ENCODE measurements around the gene CTNNA2.
"Not testable (repeated sequence)": the region's sequence is repeated elsewhere in the genome, so short reads cannot be mapped to it uniquely, and the experiment has no call there.

CTNNA2 gene

DNA sequence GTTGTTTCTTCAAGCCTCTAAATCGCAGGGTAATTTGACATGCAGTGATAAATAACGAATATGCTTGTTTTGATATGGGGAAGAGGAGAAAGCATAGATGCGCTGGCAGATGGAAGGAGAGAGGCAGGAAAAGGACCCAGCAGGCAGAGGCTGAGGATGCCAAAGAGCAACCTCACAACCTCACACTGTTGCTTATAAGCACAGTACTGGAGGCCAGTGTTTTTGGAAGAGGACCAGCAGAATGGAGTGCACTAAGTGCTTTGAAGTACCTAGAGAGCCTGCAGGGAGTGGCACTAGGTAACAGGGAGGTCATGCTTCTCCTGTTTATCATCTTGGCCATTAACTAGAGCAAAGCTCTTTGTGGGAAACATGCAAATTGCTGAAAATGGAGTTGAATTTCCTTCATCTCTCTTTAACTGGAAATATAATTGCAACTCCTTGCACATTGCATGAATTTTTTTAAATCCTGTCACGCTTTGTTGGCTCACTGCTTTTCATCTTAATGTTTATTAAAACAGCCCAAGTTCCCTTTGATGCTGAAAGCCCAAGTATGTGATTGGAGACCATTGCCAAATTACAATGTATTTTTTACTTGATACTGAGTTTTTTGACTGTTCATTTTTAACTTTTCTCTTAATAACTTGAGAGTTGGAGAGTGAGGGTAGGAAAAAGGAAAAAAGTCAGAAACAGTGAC lies 555.3 kb downstream of the CTNNA2 start:
- in situ Hi-C loops (cut with MboI; ENCODE audit: low sequenced_read_pairs), result no loop called here

- in situ Hi-C loops (cut with MboI; ENCODE audit: low sequenced_read_pairs), result no loop called here
These were observed 557.7 kb downstream of the CTNNA2 start for GRCh38 chr2:80070587-80070986.

DNA sequence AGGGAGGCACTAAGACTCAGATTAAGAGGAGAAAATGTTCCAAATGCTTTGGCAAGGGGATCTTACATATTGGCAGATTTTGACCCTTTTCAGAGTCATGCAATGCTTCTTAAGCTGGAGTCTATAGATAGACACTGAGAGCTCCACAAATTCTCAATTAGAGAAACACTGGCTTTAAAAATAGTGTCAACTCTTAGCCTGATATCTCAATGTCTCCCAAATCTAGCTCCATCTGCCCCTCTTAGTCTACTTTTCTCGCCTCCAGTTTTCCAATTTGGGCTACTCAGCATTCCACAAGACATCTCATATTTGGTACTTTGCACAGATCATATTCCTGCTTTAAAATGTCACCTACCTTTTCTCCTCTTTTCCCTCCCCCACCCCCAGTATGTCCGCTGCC lies 559.1 kb downstream of the CTNNA2 start:
- in situ Hi-C loops (cut with MboI; ENCODE audit: low sequenced_read_pairs), result no loop called here

DNA sequence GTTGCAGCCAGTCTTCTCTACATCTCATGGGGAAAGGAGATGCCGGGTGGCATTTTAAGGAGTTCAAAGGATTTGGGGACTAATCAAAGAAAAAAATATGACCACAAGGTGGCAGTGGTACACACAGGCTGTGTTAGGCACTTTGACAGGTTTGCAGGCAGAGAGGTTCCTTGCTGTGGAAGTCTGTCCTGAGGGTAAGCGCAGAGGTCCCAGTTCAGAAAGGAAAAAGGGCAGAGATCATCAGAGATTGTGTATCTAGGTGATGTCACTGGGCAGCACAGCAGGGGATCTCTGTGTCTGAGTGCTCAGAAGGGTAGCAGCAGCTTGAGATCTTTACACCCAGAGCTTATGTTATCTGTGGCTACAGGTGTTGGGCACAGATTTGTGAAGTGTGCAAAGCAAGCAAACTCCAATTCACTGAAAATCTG lies 560.3 kb downstream of the CTNNA2 start:
- in situ Hi-C loops (cut with MboI; ENCODE audit: low sequenced_read_pairs), result no loop called here

DNA sequence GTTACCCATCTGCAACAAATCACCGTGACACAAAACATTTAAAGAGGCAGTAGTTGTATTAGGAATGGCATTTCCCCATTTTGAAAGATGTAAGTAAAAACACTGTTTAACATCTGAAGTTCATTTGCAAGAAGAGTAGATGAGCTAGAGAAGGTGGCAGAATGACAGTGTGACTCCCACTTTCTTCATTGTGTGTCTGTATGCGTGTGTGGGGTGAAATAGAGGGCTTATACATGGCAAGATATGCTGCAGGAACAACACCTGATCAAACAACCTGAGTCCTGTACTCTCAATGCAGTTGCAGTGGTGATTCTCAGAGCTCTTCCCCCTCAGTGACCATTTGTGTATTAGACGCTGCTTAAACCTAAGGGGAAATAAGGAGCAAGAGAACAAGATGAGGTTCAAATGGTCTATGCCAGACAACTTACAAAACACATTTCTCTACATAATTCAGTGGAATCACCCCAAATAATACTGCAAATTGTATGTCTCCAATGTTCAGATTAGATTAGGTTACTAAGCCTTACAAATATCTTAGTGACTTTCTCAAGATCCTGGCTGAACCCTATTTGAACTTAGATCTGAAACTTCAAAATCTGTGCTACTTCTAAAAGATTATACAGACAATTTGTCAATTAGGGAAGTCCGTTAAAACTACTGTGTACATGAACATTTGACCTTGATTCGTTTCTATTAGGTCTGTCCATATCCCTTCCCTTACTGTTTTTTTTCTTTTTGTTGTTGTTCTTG lies 561.6 kb downstream of the CTNNA2 start:
- in situ Hi-C loops (cut with MboI; ENCODE audit: low sequenced_read_pairs), result no loop called here

DNA sequence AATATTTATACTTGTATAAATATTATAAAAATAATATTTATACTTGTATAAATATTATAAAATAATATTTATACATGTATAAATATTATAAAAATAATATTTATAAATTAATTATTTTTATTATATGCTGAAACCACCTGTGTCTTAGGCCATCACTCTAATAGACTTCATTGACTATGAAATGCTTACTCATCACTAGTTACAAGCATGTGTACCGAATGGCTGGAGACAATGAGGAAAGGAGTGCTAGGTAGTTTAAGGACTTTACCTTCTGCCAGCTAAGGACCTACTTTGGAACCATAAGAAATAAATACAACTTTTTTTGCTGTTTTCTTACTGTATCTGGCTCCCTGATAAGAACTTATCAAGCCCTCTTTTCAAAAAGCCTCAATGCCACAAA lies 562.9 kb downstream of the CTNNA2 start:
- in situ Hi-C loops (cut with MboI; ENCODE audit: low sequenced_read_pairs), result no loop called here

- in situ Hi-C loops (cut with MboI; ENCODE audit: low sequenced_read_pairs), result no loop called here
These were observed 565.6 kb downstream of the CTNNA2 start for GRCh38 chr2:80078290-80079036.

DNA sequence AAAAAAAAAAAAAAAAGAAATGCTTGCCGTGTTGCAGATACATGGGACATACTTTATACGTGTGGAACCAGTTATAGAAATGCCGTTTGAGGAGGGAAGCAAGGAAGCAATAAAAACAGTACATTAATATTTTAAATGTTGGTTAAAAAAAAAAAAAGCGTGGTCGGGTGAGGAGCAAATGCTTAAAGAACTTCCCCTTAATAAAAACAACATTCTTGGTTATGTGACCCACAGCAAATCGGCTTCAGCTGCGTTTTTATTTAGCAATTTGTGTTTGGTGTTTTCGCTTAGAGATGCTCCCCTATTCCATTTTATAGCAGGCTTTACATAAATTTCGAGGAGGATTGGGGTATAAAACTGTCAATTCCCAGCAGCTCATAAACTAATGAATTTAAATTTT lies 568.1 kb downstream of the CTNNA2 start:
- in situ Hi-C loops (cut with MboI; ENCODE audit: low sequenced_read_pairs), result no loop called here

DNA sequence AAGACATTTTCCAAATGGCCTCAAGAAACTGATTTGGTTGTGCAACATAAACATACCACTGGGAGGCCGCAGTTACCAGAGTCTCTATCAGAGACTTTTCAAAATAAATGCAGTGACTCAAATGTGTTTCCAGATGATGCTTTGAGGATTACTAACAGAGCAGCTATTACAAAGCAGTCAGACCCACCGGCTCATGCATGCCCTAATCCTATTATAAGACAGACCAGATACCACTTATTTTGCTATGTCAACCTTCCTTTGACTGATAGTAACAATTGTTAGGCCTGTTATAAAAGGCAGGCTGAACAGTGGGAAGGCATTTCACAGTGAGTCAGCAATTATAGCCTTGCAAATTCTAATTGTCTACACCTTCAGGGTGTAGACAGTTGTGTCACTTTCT lies 574.0 kb downstream of the CTNNA2 start:
- in situ Hi-C loops (cut with MboI; ENCODE audit: low sequenced_read_pairs), result no loop called here

DNA sequence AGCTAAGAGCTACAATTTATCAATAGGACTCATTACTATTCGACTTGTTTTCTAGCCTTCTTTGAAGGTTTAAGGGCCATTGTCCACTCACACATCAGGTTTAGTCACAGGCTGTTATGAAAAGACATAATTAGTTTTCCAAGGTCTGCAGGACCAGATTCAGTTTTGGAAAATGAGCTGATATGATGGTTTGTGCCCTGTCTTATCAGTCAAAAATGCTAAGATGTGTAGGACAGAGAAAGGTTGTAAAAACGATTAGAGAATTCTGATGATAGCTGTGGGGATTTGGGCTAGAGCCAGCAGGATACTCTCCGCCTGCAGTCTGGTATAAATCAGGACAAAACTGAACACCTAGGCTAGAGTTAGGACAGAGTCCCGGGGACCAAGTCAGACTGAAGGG lies 578.4 kb downstream of the CTNNA2 start:
- in situ Hi-C loops (cut with MboI; ENCODE audit: low sequenced_read_pairs), result no loop called here

DNA sequence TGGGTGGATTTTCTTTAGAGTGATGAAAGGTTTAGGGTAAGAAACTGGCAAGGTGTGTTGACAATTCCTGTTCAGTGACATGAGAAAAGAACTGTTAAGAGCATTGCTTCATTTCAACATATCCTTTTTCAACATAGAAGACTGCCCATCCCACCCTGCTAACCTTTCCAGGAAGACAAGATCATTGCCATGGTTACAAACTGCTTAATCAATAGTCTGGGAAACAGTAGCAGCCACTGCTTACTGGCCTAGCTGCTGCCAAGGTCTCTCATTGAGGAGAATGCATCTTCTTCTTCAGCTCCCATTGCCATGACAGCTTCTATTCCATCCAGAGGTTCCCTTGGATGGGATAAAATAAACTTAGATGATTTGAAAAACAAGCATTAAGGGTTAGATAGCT lies 579.6 kb downstream of the CTNNA2 start:
- in situ Hi-C loops (cut with MboI; ENCODE audit: low sequenced_read_pairs), result no loop called here

- in situ Hi-C loops (cut with MboI; ENCODE audit: low sequenced_read_pairs), result not testable (repeated sequence)
These were observed 585.7 kb downstream of the CTNNA2 start for GRCh38 chr2:80098503-80098902.

- in situ Hi-C loops (cut with MboI; ENCODE audit: low sequenced_read_pairs), result no loop called here
These were observed 589.2 kb downstream of the CTNNA2 start for GRCh38 chr2:80102026-80102425.

- in situ Hi-C loops (cut with MboI; ENCODE audit: low sequenced_read_pairs), result no loop called here
These were observed 592.3 kb downstream of the CTNNA2 start for GRCh38 chr2:80105015-80105640.

GRCh38 chr2:80111185-80111584 lies 598.3 kb downstream of the CTNNA2 start:
- in situ Hi-C loops (cut with MboI; ENCODE audit: low sequenced_read_pairs), result no loop called here

- in situ Hi-C loops (cut with MboI; ENCODE audit: low sequenced_read_pairs), result no loop called here
These were observed 599.9 kb downstream of the CTNNA2 start for GRCh38 chr2:80112790-80113189.

DNA sequence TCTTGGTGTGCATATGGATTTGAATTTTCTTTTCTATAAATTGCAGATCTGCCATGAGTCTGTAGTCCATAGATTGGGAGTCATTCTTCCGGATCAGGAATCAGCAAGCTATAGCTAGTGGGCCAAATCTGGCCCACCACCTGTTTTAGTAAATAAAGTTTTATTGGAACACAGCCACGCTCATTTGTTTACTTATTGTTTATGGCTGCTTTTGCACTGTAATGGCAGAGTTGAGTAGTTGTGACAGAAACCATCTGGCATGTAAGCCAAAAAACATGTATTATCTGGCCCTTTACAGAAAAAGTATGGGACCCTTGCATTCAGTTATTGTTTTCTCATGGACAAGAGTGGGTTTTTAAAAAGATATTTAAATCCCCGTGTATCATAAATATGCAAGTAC lies 600.5 kb downstream of the CTNNA2 start:
- in situ Hi-C loops (cut with MboI; ENCODE audit: low sequenced_read_pairs), result no loop called here

GRCh38 chr2:80114812-80115211 lies 602.0 kb downstream of the CTNNA2 start:
- in situ Hi-C loops (cut with MboI; ENCODE audit: low sequenced_read_pairs), result no loop called here

DNA sequence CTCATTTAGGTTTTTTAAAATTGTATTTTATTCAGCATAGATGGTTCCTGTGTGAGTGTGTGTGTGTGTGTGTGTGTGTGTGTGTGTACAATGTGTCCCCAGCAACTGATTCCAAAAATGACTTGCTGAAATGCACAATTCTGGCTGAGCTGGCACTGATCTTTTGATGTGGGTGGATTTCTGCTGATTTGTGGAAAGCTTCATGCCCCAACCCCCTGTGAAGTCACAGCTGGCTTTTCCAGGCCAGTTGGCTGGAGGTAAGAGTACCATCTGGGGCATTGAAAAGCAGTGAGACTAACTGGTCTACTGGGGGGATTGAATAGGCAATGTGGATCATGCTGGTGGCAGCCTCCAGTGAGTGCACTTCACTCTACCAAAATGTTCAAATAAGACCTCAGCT lies 604.5 kb downstream of the CTNNA2 start:
- in situ Hi-C loops (cut with MboI; ENCODE audit: low sequenced_read_pairs), result no loop called here

DNA sequence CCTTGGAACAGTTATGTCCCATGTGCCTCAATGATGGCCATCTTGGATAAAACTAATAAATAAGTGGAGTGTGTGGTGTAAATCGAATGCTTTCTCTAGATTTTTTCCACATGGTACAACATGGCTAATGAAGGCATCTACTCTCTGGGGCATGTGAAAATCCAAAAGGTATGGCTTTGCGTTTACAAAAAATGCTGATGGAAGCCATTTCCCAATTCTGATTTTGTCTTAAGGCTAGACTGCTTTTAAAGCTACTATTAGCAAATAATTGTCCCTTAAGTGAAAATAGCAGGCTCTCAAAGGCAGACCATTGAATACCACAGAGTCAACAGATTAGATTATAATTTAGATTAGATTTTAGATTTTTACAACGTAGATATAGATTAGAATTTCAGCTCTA lies 608.0 kb downstream of the CTNNA2 start:
- in situ Hi-C loops (cut with MboI; ENCODE audit: low sequenced_read_pairs), result no loop called here

DNA sequence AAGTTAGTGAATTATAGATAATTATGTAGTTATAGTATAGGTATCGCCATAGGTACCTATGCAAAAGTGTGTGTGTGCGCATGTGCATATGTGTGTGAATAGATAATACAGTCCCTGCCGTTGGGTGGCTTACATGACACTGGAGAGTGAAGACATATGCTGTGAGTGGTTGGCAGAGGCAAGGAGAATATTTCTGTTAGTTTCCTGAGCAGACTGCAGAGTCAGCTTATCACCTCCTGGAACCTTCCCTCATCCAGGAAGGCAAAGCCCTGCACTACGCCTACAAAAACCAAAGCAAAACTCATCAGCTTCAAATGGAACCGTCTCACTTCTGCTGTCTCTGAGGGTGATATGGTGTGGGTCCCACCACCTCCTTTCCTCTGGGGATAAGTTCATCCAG lies 609.8 kb downstream of the CTNNA2 start:
- in situ Hi-C loops (cut with MboI; ENCODE audit: low sequenced_read_pairs), result no loop called here

Data from HL-60/S4 treated with retinoic acid at 250 ng/mL for 4 days and 3 days (cell line).